Measurements from ENCODE around the gene SCFD2. TPM values are rescaled to one million over a fixed set of nuclear protein-coding genes. Genes with fewer than 3 reads are reported as not detected.

The SCFD2 gene
- polyA plus RNA-seq, 3 donors = 12.8 to 14.7 (median 14.5) TPM

Other genes starting within 250 kb of the SCFD2 start
- gene FIP1L1, start 11.6 kb upstream of the SCFD2 start, polyA plus RNA-seq (ENCODE audit: insufficient read length in 3 of 3) = 100 to 1,000 TPM; 104 to 117 (median 112) TPM
- gene LNX1, start 225.4 kb upstream of the SCFD2 start, polyA plus RNA-seq (ENCODE audit: insufficient read length in 3 of 3) = 10 to 100 TPM; 17.0 to 18.1 (median 17.3) TPM